Activated T-helper 1 cell treated with anti-CD3 and anti-CD28 coated beads, Interleukin-12 subunit alpha, Interleukin-12 subunit beta, Interleukin-2, Interleukin-4 antibody, amounts not matched to agents 30 ng/mL and 10 ng/mL and 1 ng/mL, durations not matched to agents 14 hours and 24 hours and 36 hours (primary cell): ENCODE measurements around the gene PSMG2. TPM values are rescaled to one million over a fixed set of nuclear protein-coding genes. Genes with fewer than 3 reads are reported as not detected.

Experiments
- DNase-seq: peaks from one replicate; pipeline ENCODE4 v3.0.0; 2021; ENCODE audit warnings: low spot score
- H3K27ac Mint-ChIP-seq: one replicate; pipeline ENCODE4 v1.8.0; 2021; ENCODE audit warnings: mild to moderate bottlenecking, mixed read lengths
- H3K27me3 Mint-ChIP-seq: one replicate; pipeline ENCODE4 v1.8.0; 2022; ENCODE audit warnings: mild to moderate bottlenecking, moderate library complexity, mixed read lengths; ENCODE audit not compliant: insufficient read depth
- H3K36me3 Mint-ChIP-seq: one replicate; pipeline ENCODE4 v1.8.0; 2021; ENCODE audit warnings: low read depth, mixed read lengths
- H3K4me1 Mint-ChIP-seq: one replicate; pipeline ENCODE4 v1.8.0; 2021; ENCODE audit warnings: low read depth, mixed read lengths
- H3K4me3 Mint-ChIP-seq: one replicate; pipeline ENCODE4 v1.8.0; 2021; ENCODE audit warnings: mild to moderate bottlenecking, moderate library complexity, mixed read lengths
- H3K9me3 Mint-ChIP-seq: one replicate; pipeline ENCODE4 v1.8.0; 2021; ENCODE audit warnings: mixed read lengths
- intact Hi-C: fragments of 100-400 bp; cut with micrococcal nuclease; formaldehyde crosslinking; loops from one replicate; pipeline ENCODE4 v1.15.1; 2024
- total RNA-seq: library from RNA; stranded (reverse); gene quantifications from 2 replicates; pipeline ENCODE4 v1.2.3, GENCODE V29; 2022

Gene PSMG2
- total RNA-seq, 1 donor from 2014 or later = 113 TPM

- Mint-ChIP-seq H3K36me3 (peaks cover 2% of the 10 kb centered on the region), H3K4me3 (peak overlapping the region; percentile 50), H3K27me3 (no peaks in the 10 kb centered on the region), H3K27ac (no peak overlapping the region), H3K9me3 (peaks cover 4% of the 10 kb centered on the region), H3K4me1 (peaks cover 12% of the 10 kb centered on the region)
- no peak for DNase-seq
- intact Hi-C loops = no loop called here
These were observed 70.5 kb downstream of the PSMG2 start for GRCh38 chr18:12773369-12773768.

GRCh38 chr18:12774982-12775381 lies 72.1 kb downstream of the PSMG2 start:
- peak overlapping the region; percentile 85 for H3K4me3 Mint-ChIP-seq
- no peaks in the 10 kb centered on the region for H3K27me3 Mint-ChIP-seq
- H3K27ac Mint-ChIP-seq = peak overlapping the region; percentile 46
- intact Hi-C loops = loop anchor here (1.0 to 2.0 kb wide), 2 partner anchors 64 to 108 kb away; no protein-coding TSS in a partner anchor
- DNase-seq = no peak
- H3K9me3 Mint-ChIP-seq = peaks cover 4% of the 10 kb centered on the region
- H3K4me1 Mint-ChIP-seq = peaks cover 12% of the 10 kb centered on the region
- H3K36me3 Mint-ChIP-seq = peaks cover 2% of the 10 kb centered on the region

Other genes starting within 250 kb of the PSMG2 start
- gene SPIRE1, start 44.9 kb upstream of the PSMG2 start, total RNA-seq = 8.8 and 10.9 TPM in 2 replicates
- 16.1 and 17.5 TPM in 2 replicates for gene CEP76, start 319 bp upstream of the PSMG2 start, total RNA-seq
- 76.7 and 77.1 TPM in 2 replicates for gene PTPN2, start 181.2 kb downstream of the PSMG2 start, total RNA-seq
- gene SEH1L, start 245.0 kb downstream of the PSMG2 start, total RNA-seq = 121 and 124 TPM in 2 replicates